ENCODE measurements around the gene DAB2IP.

DAB2IP gene

GRCh38 chr9:121825031-121825691 lies 173.7 kb downstream of the DAB2IP start:
- WGBS (ENCODE audit: insufficient coverage, insufficient read length) = no CpG with 5 or more reads among the region's 12 CpGs
- DNase-seq (ENCODE audit: low read depth, low spot score) = no peak
- Histone ChIP-seq H3K27ac (ENCODE audit: low read length) (no peak overlapping the region), H3K4me3 (ENCODE audit: low read length) (no peak overlapping the region), H3K36me3 (ENCODE audit: control insufficient read depth, insufficient read depth, low read length) (no peaks in the 10 kb centered on the region), H3K4me1 (ENCODE audit: control insufficient read depth, insufficient read depth, low read length) (0 out of 2 replicates have a peak, but pooled peaks cover 3% of the 10 kb centered on the region), H3K27me3 (ENCODE audit: control insufficient read depth, insufficient read depth, low read length) (no peaks in the 10 kb centered on the region), H3K9me3 (ENCODE audit: control insufficient read depth, insufficient read depth, low read length) (no peaks in the 10 kb centered on the region)

DNA sequence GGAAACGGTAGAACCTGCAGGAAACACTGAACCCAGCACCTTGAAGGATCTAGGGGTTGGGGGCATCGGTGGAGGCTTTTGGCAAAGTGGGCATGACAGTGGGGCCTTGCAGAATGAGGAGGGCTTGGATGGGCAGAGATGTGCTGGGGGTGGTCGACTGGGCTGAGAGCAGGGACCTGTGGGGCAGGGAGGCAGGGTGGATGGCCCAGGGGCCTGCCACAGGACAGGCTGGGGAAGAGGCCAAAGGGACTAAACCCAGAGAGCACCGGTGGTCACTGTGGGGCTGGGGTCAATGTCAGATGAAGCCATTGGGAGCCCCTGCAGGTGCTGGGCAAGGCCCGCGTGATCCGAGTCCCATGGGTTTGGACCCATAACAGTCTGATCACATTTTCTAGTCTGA lies 175.3 kb downstream of the DAB2IP start:
- no peaks in the 10 kb centered on the region for H3K4me1 ChIP-seq (ENCODE audit: control insufficient read depth, insufficient read depth, low read length)
- no peak for DNase-seq (ENCODE audit: low read depth, low spot score)
- H3K4me3 ChIP-seq (ENCODE audit: low read length) = no peak overlapping the region
- H3K27me3 ChIP-seq (ENCODE audit: control insufficient read depth, insufficient read depth, low read length) = no peaks in the 10 kb centered on the region
- no peak overlapping the region for H3K27ac ChIP-seq (ENCODE audit: low read length)
- no peaks in the 10 kb centered on the region for H3K36me3 ChIP-seq (ENCODE audit: control insufficient read depth, insufficient read depth, low read length)
- no peaks in the 10 kb centered on the region for H3K9me3 ChIP-seq (ENCODE audit: control insufficient read depth, insufficient read depth, low read length)
- WGBS (ENCODE audit: insufficient coverage, insufficient read length) = no CpG with 5 or more reads among the region's 7 CpGs

DNA sequence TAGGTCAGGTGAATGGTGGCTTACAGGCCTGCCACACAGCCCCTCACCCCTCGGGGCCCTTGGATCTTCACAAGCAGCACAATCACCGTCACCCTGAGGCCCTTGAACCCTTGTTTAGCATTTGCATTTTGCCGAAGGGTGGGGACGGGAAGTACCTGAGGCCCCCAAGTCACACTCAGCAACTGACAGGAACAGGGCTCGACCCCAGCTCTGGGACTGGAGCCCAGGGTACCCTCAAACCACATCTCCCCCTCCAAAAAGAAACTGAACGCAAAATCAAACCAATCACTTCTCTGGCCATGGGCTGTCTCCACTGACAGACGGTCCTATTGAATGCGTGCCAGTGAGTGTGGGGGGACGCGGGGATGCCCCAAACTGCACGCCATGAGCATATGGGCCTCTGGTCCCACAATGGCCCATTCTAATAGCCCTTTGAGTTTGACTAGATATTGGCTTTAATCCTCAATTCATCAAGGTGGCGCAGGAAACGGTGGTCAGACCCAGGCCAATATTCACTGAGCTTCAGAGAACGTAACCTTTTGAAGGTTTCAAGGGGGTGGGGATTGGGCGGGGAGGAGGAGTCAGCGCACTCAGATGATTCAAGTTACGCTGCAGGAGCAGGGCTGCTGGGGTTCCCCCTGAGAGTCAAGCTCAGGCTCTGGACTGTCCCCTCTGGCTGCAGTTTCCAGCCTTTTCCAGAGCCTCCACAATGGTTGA lies 176.0 kb downstream of the DAB2IP start:
- Histone ChIP-seq H3K27me3 (ENCODE audit: control insufficient read depth, insufficient read depth, low read length) (no peaks in the 10 kb centered on the region), H3K4me3 (ENCODE audit: low read length) (no peak overlapping the region), H3K9me3 (ENCODE audit: control insufficient read depth, insufficient read depth, low read length) (no peaks in the 10 kb centered on the region), H3K27ac (ENCODE audit: low read length) (no peak overlapping the region), H3K4me1 (ENCODE audit: control insufficient read depth, insufficient read depth, low read length) (no peaks in the 10 kb centered on the region), H3K36me3 (ENCODE audit: control insufficient read depth, insufficient read depth, low read length) (no peaks in the 10 kb centered on the region)
- no CpG with 5 or more reads among the region's 17 CpGs for WGBS (ENCODE audit: insufficient coverage, insufficient read length)
- no peak for DNase-seq (ENCODE audit: low read depth, low spot score)

GRCh38 chr9:121830441-121831140 lies 179.2 kb downstream of the DAB2IP start:
- WGBS (ENCODE audit: insufficient coverage, insufficient read length) = no CpG with 5 or more reads among the region's 3 CpGs
- no peaks in the 10 kb centered on the region for H3K36me3 ChIP-seq (ENCODE audit: control insufficient read depth, insufficient read depth, low read length)
- H3K27ac ChIP-seq (ENCODE audit: low read length) = no peak overlapping the region
- no peak overlapping the region for H3K4me3 ChIP-seq (ENCODE audit: low read length)
- no peaks in the 10 kb centered on the region for H3K9me3 ChIP-seq (ENCODE audit: control insufficient read depth, insufficient read depth, low read length)
- DNase-seq (ENCODE audit: low read depth, low spot score) = no peak
- no peaks in the 10 kb centered on the region for H3K27me3 ChIP-seq (ENCODE audit: control insufficient read depth, insufficient read depth, low read length)
- H3K4me1 ChIP-seq (ENCODE audit: control insufficient read depth, insufficient read depth, low read length) = no peaks in the 10 kb centered on the region

- H3K27me3 ChIP-seq (ENCODE audit: control insufficient read depth, insufficient read depth, low read length) = no peaks in the 10 kb centered on the region
- H3K4me1 ChIP-seq (ENCODE audit: control insufficient read depth, insufficient read depth, low read length) = no peaks in the 10 kb centered on the region
- H3K9me3 ChIP-seq (ENCODE audit: control insufficient read depth, insufficient read depth, low read length) = no peaks in the 10 kb centered on the region
- no CpG with 5 or more reads among the region's 3 CpGs for WGBS (ENCODE audit: insufficient coverage, insufficient read length)
- H3K36me3 ChIP-seq (ENCODE audit: control insufficient read depth, insufficient read depth, low read length) = no peaks in the 10 kb centered on the region
- no peak overlapping the region for H3K4me3 ChIP-seq (ENCODE audit: low read length)
- H3K27ac ChIP-seq (ENCODE audit: low read length) = no peak overlapping the region
- no peak for DNase-seq (ENCODE audit: low read depth, low spot score)
Observed at GRCh38 chr9:121831869-121832268, 180.4 kb downstream of the DAB2IP start.

GRCh38 chr9:121833061-121833460 lies 181.6 kb downstream of the DAB2IP start:
- Histone ChIP-seq H3K4me3 (ENCODE audit: low read length) (no peak overlapping the region), H3K27me3 (ENCODE audit: control insufficient read depth, insufficient read depth, low read length) (no peaks in the 10 kb centered on the region), H3K9me3 (ENCODE audit: control insufficient read depth, insufficient read depth, low read length) (no peaks in the 10 kb centered on the region), H3K27ac (ENCODE audit: low read length) (no peak overlapping the region), H3K36me3 (ENCODE audit: control insufficient read depth, insufficient read depth, low read length) (no peaks in the 10 kb centered on the region), H3K4me1 (ENCODE audit: control insufficient read depth, insufficient read depth, low read length) (no peaks in the 10 kb centered on the region)
- DNase-seq (ENCODE audit: low read depth, low spot score) = no peak
- no CpG with 5 or more reads among the region's 9 CpGs for WGBS (ENCODE audit: insufficient coverage, insufficient read length)
